ENCODE results near the gene LMBRD1.
"Not testable (repeated sequence)": the region's sequence is repeated elsewhere in the genome, so short reads cannot be mapped to it uniquely, and the experiment has no call there.

Gene LMBRD1

DNA sequence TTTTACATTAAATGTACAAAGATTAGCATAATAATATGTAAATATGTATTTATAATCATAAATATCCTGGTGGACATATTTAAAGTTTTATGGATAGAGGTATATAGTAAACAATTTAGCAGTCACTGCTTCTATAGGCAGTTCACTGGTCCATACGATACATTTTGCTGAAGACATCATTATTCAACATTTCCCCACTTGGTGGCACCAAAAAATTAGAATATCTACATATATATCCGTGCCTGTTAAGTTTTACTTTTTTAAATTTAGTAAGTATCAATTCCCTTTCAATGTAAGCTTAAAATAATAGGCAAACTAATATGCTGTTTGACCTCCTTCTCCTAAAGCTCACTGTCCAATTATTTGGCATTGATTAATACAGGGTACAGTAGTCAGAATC, 64.2 kb downstream of the LMBRD1 start:
- no peak for DNase-seq

GRCh38 chr6:69732045-69732444, 64.8 kb downstream of the LMBRD1 start:
- no peak for DNase-seq

DNA sequence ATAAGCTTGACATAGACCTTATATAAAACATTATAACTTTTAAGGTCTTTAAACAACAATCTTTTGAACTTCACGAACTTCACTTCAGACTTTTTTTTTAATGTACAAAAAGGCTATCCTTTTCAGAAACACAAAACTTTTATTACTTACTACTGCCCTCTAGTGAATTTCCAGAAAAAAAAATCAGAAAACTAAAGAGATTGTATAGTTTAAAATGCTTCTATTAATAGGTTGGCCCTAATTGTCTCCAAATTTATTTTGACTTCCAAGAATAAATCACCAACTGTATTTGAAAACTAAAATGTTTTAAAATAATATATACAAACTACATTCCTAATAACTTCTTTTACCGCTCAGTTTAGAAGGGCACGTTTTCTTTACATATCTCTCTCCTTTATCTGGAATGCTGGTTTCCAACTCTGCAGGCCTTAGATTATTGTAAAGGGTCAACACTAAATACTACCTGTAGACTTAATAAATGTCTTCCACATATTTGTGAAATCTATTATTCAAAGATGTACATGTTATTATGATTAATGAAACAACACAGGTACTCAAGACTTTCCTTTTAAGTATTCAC, 66.8 kb downstream of the LMBRD1 start:
- no peak for DNase-seq

DNA sequence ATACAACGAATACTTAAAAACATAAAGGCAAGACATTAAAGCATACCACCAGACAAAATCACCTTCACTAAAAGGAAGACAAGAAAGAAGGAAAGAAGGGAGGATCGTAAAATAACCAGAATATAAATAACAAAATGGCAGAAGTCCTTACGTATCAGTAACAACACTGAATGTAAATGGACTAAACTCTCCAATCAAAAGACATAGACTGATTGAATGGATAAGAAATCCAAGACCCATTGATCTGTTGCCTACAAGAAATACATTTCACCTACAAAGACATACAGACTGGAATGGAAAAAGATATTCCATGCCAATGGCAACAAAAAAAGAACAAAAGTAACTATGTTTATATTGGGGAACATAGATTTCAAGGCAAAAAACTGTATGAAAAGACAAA, 74.1 kb downstream of the LMBRD1 start:
- no peak for DNase-seq

DNA sequence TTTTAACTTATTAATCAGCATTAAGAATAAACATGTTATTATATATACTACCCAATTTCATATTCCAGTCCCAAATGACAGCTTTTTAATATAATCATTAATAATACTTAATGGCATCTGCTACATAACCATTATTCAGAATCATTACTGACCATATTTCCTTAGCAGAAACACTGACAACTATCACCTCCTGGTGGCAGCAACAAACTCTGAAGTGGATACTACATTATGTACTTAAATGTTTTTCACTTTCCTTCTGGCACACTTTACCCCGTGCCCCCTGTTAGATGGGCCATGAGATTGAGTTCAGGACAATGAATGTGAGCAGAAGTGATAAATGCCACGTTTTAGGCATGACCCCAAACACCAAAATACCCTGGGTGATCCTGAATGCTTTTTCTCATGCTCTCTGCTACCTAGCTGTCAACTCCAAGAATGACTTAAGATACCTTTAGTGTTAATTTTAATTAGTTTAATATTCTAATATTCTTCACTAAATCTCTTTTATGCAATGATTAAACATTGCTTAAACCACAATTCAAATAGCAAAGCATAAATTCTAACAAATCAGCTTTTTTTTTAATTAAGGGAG, 77.1 kb downstream of the LMBRD1 start:
- DNase-seq = no peak

GRCh38 chr6:69706724-69707123, 90.1 kb downstream of the LMBRD1 start:
- no peak for DNase-seq

- no peak for DNase-seq
Measured at GRCh38 chr6:69705954-69706353, 90.9 kb downstream of the LMBRD1 start.

- no peak for DNase-seq
Measured at GRCh38 chr6:69704916-69705315, 91.9 kb downstream of the LMBRD1 start.

DNA sequence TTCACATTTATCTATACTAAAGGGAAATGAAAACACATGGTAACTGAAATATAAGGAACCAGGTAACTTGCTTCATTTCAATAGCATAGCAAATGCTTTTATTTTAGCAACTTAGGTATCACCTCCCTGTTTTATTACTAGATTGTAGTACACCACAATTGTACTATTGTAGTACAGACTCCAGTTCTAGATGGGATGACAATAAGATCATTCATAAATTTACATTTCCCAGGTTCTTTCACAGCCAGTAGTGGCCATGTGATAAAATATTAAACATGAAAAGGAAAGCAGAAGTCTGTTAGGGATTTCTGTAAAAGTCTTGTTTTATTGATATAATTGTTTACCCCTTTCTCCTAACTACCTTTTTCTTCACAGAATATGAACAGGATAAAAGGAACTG, 97.2 kb downstream of the LMBRD1 start:
- DNase-seq = no peak

DNA sequence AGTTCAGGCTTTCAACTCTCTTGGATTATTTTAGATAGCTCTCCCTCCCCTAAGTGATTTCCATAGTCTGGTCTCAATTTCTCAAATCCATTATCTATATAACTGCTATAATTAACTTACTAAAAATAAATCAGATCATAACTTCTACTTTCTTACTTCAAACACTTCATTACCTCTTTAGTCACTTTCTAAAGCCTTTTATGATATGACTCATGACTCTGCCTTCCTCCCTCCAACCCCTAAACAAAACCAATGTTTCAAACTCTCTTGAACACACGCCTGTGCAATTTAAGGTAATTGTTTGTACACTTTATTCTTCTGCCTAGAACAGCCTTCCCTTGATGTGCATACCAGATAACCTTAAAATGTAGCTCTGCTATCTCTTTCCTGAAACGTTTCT, 100.5 kb downstream of the LMBRD1 start:
- DNase-seq = no peak

- no peak for DNase-seq
Measured at GRCh38 chr6:69693762-69694161, 103.0 kb downstream of the LMBRD1 start.

- no peak for DNase-seq
Measured at GRCh38 chr6:69690986-69691385, 105.8 kb downstream of the LMBRD1 start.

DNA sequence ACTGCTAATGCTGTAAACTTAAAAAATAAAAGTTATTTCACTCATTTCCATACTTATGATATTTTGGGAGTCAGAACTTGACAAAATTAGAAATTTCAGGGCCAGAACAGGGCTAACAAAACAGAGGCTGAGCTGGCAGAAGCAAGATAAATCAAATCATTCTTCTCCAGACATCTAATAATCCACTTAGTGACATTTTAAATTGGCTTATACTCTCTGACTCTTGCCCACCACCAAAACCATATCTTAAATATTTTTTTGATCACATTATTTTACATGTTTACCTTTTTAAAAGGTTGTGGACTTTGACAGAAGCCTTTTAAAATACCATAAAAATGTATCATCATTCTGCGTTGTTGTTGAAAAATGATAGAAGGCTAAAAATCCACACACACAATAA, 116.5 kb downstream of the LMBRD1 start:
- no peak for DNase-seq

GRCh38 chr6:69673298-69673697, 123.5 kb downstream of the LMBRD1 start:
- no peak for DNase-seq

GRCh38 chr6:69668916-69669315, 127.9 kb downstream of the LMBRD1 start:
- DNase-seq = no peak

GRCh38 chr6:69666779-69667178, 130.0 kb downstream of the LMBRD1 start:
- not testable (repeated sequence) for DNase-seq

GRCh38 chr6:69665437-69665836, 131.4 kb downstream of the LMBRD1 start:
- no peak for DNase-seq

- no peak for DNase-seq
Measured at GRCh38 chr6:69664551-69664950, 132.3 kb downstream of the LMBRD1 start.

- DNase-seq = no peak
Measured at GRCh38 chr6:69663215-69663614, 133.6 kb downstream of the LMBRD1 start.

DNA sequence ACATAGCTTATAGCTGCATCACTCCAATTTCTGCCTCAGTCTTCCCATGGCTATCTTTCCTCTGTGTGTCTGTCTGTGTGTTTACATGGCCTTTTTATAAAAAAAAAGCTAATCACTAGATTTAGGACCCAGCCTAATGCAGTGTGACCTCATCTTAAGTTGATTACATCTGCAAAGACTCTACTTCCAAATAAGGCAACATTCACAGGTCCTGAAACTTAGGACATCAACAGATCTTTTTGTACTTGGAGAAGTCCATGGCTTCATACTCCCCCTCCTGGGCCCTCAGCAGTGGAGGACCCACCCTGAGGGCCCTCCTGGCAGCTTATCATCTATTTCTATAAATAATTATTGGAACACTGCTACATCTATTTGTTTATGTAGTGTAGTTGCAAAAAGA, 146.1 kb downstream of the LMBRD1 start:
- no peak for DNase-seq

DNA sequence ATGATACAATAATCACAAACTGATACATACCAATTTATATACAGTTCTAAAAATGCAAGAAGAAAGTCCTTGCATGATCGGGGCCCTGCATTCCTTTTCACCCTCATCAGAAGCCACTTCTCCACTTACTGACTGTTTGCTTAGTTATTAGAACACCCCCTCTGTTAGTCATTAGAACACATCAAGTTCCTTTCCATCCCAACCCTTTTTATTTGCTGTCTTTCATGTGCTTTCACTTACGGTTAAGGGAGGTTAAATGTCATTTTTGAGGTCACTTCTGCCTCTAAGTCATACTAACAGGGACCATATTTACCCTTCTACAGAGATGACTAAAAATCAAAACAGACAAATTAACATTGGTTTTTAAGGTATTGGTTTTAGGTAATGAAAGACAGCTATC, 149.1 kb downstream of the LMBRD1 start:
- no peak for DNase-seq

- no peak for DNase-seq
Measured at GRCh38 chr6:69643688-69644087, 153.1 kb downstream of the LMBRD1 start.

- DNase-seq = no peak
Measured at GRCh38 chr6:69632932-69633331, 163.9 kb downstream of the LMBRD1 start.

- DNase-seq = no peak
Measured at GRCh38 chr6:69631552-69632346, 165.1 kb downstream of the LMBRD1 start.

- no peak for DNase-seq
Measured at GRCh38 chr6:69630767-69631166, 166.0 kb downstream of the LMBRD1 start.
